ENCODE results near the gene FHL2.

Gene FHL2

GRCh38 chr2:105339414-105339813, 59.4 kb downstream of the FHL2 start:
- H3K4me3 ChIP-seq (ENCODE audit: low read depth, low read length): peak overlapping the region; percentile 97
- no peak for TF ChIP-seq MYC (IDR thresholded peaks at IDR 0.05; ENCODE audit: low read depth, low read length)
- TF ChIP-seq POLR2A (IDR thresholded peaks at IDR 0.05; ENCODE audit: extremely low read depth, insufficient read length): no peak
- no peak for TF ChIP-seq MAX (IDR thresholded peaks at IDR 0.05; ENCODE audit: low read depth, low read length)
- no peak for TF ChIP-seq CTCF (IDR thresholded peaks at IDR 0.05; ENCODE audit: low read depth, low read length)
- DNase-seq (ENCODE audit: low read depth): no peak

GRCh38 chr2:105338020-105338385, 60.8 kb downstream of the FHL2 start:
- TF ChIP-seq MAX (IDR thresholded peaks at IDR 0.05; ENCODE audit: low read depth, low read length) (no peak), POLR2A (IDR thresholded peaks at IDR 0.05; ENCODE audit: extremely low read depth, insufficient read length) (no peak), CTCF (IDR thresholded peaks at IDR 0.05; ENCODE audit: low read depth, low read length) (no peak), MYC (IDR thresholded peaks at IDR 0.05; ENCODE audit: low read depth, low read length) (no peak)
- DNase-seq (ENCODE audit: low read depth): peak; percentile 31
- H3K4me3 ChIP-seq (ENCODE audit: low read depth, low read length): peak overlapping the region; percentile 97

- peak; percentile 93 for DNase-seq (ENCODE audit: low read depth)
- TF ChIP-seq MAX (IDR thresholded peaks at IDR 0.05; ENCODE audit: low read depth, low read length) (peak; percentile 30; the same call in 1 of the 2 replicates), CTCF (IDR thresholded peaks at IDR 0.05; ENCODE audit: low read depth, low read length) (no peak), MYC (IDR thresholded peaks at IDR 0.05; ENCODE audit: low read depth, low read length) (peak; percentile 76), POLR2A (IDR thresholded peaks at IDR 0.05; ENCODE audit: extremely low read depth, insufficient read length) (peak; percentile 50)
These were observed 61.5 kb downstream of the FHL2 start, which contains the start of gene C2orf49 for GRCh38 chr2:105337122-105338019. C2orf49 (plus strand) TSS chr2:105337540; CDS start chr2:105337588, 48 bp downstream.

GRCh38 chr2:105336786-105337121, 62.1 kb downstream of the FHL2 start:
- no peak for TF ChIP-seq MAX (IDR thresholded peaks at IDR 0.05; ENCODE audit: low read depth, low read length)
- TF ChIP-seq MYC (IDR thresholded peaks at IDR 0.05; ENCODE audit: low read depth, low read length): no peak
- no peak for TF ChIP-seq POLR2A (IDR thresholded peaks at IDR 0.05; ENCODE audit: extremely low read depth, insufficient read length)
- no peak for TF ChIP-seq CTCF (IDR thresholded peaks at IDR 0.05; ENCODE audit: low read depth, low read length)
- no peak for DNase-seq (ENCODE audit: low read depth)
- H3K4me3 ChIP-seq (ENCODE audit: low read depth, low read length): peak overlapping the region; percentile 97

More at GRCh38 chr2:105337122-105338019, 61.5 kb downstream of the FHL2 start, which contains the start of gene C2orf49:
- H3K4me3 ChIP-seq (ENCODE audit: low read depth, low read length): peak within 1 kb of the TSS; percentile 97

GRCh38 chr2:105335469-105335868, 63.4 kb downstream of the FHL2 start:
- no peak overlapping the region for H3K4me3 ChIP-seq (ENCODE audit: low read depth, low read length)
- DNase-seq (ENCODE audit: low read depth): no peak
- TF ChIP-seq MAX (IDR thresholded peaks at IDR 0.05; ENCODE audit: low read depth, low read length) (no peak), CTCF (IDR thresholded peaks at IDR 0.05; ENCODE audit: low read depth, low read length) (no peak), MYC (IDR thresholded peaks at IDR 0.05; ENCODE audit: low read depth, low read length) (no peak), POLR2A (IDR thresholded peaks at IDR 0.05; ENCODE audit: extremely low read depth, insufficient read length) (no peak)

Measured in NB4 (cell line).